ENCODE data around the gene RBM28. TPM values are rescaled to one million over a fixed set of nuclear protein-coding genes. Genes with fewer than 3 reads are reported as not detected.

RBM28 gene
- total RNA-seq, 1 experiment from 2014 or later, result 49.3 TPM

GRCh38 chr7:128253701-128254100 is 90.0 kb downstream of the RBM28 start:
- CTCF ChIA-PET, result no interaction called here
- peaks cover 14% of the 10 kb centered on the region for H3K4me1 Mint-ChIP-seq (ENCODE audit: low read depth, unreplicated experiment)
- no peak for DNase-seq
- intact Hi-C loops (cut with micrococcal nuclease; ENCODE audit: unreplicated experiment), result no loop called here
- H3K27ac Mint-ChIP-seq (ENCODE audit: unreplicated experiment), result no peak overlapping the region
- no peaks in the 10 kb centered on the region for H3K36me3 Mint-ChIP-seq (ENCODE audit: insufficient read depth, unreplicated experiment)
- TF ChIP-seq CTCF (IDR thresholded peaks at IDR 0.05; ENCODE audit: unreplicated experiment), result no peak
- peaks cover 26% of the 10 kb centered on the region for H3K27me3 Mint-ChIP-seq (ENCODE audit: unreplicated experiment)
- no peak overlapping the region for H3K4me3 Mint-ChIP-seq (ENCODE audit: low read depth, unreplicated experiment)
- no TSS peak for BruUV-seq (replicated peaks)
- H3K9me3 Mint-ChIP-seq (ENCODE audit: low read depth, unreplicated experiment), result no peaks in the 10 kb centered on the region

- no TSS peak for BruUV-seq (replicated peaks)
- Mint-ChIP-seq H3K9me3 (ENCODE audit: low read depth, unreplicated experiment) (no peaks in the 10 kb centered on the region), H3K27me3 (ENCODE audit: unreplicated experiment) (peaks cover 26% of the 10 kb centered on the region), H3K27ac (ENCODE audit: unreplicated experiment) (no peak overlapping the region), H3K4me1 (ENCODE audit: low read depth, unreplicated experiment) (no peaks in the 10 kb centered on the region), H3K36me3 (ENCODE audit: insufficient read depth, unreplicated experiment) (no peaks in the 10 kb centered on the region), H3K4me3 (ENCODE audit: low read depth, unreplicated experiment) (no peak overlapping the region)
- CTCF ChIA-PET, result no interaction called here
- no peak for DNase-seq
- intact Hi-C loops (cut with micrococcal nuclease; ENCODE audit: unreplicated experiment), result no loop called here
- no peak for TF ChIP-seq CTCF (IDR thresholded peaks at IDR 0.05; ENCODE audit: unreplicated experiment)
Measured at GRCh38 chr7:128251337-128251736, 92.4 kb downstream of the RBM28 start.

Other genes starting within 250 kb of the RBM28 start
- gene LEP, start 102.6 kb downstream of the RBM28 start, total RNA-seq (2022), result not detected in 2 replicates
- gene PRRT4, start 17.8 kb upstream of the RBM28 start, total RNA-seq (2022), result 0.15 TPM in 1 of 2 replicates, not detected in the other
- gene IMPDH1, start 66.1 kb upstream of the RBM28 start, total RNA-seq (2022), result 57.1 and 57.3 TPM in 2 replicates
- 14.5 and 17.4 TPM in 2 replicates for gene HILPDA, start 112.0 kb upstream of the RBM28 start, total RNA-seq (2022)
- gene METTL2B, start 132.8 kb upstream of the RBM28 start, total RNA-seq (2022), result 29.7 and 30.0 TPM in 2 replicates